RWPE1 (cell line): ENCODE data around the gene CDK19.
A peak's percentile ranks its signal among the peaks of the same experiment; 100 is the strongest.

Experiments used
- CTCF ChIA-PET: fragments of 350-600 bp; sonication (Branson Sonifier 250); formaldehyde crosslinking; extraction: SDS; loops from one replicate; lab custom pipeline; 2021; lab: Yijun Ruan, JAX
- POLR2A ChIA-PET: fragments of 400-600 bp; formaldehyde crosslinking; extraction: SDS; loops from one replicate; lab custom pipeline; 2020; ENCODE audit warnings: antibody characterized with exemption; ENCODE audit not compliant: low non-redundant PET; lab: Yijun Ruan, JAX
- DNase-seq: peaks from one replicate; pipeline ENCODE4 v3.0.0; 2012; ENCODE audit warnings: low spot score
- H3K27ac ChIP-seq: fragments of 450-650 bp; 2 replicates; pipeline ENCODE4 v1.5.1; 2017
- TF ChIP-seq, protein P1 (sequence below): fragments of 450-650 bp; conservative IDR thresholded peaks from 2 replicates; pipeline ENCODE4 v1.5.1; 2017; ENCODE audit warnings: low read depth, mild to moderate bottlenecking

Gene CDK19

DNA sequence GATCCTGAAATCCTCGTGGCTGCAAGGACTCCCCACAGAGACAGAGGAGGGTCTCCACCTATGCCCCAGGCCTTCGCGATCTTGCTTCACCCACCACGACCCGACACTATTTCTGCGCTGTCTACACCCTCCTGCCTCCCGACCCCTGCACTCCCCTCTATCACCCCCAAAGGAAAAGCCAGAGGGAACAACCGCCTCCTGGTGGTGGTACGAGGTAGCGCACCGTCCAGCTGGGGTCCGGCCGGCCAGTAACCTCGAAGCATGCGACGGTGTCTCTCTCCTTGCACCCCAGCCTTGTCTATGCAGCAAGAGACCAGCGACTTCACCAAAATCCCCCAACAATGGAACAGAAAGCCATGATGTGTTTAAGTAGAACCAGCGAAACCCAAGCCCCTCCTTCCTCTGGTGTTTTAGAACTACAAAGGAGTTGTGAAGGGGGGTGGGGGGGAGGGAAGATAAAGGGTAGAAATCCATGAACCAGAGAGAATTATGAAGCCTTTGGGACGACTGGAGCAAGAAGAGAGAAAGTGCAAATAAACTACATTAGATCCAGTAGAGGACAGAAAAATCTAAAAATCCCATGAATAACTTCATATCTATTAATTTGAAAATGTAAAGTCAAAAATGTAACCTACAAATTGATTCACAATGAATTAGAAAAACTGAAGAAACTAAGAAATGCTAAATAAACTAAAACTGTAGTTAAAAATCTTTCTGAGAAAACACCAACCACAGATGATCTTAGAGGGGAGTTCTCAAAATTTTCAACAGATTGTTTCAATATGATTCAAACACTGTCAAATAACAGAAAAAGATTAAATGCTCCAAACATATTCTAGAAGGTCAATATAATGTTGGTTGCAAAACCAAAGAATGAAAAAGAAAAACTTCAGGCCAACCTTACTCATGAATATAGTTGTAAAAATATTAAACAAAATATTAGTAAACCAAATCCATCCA lies 168.0 kb downstream of the CDK19 start:
- no peak for DNase-seq
- ChIA-PET POLR2A (no interaction called here), CTCF (no interaction called here)
- no peak overlapping the region for H3K27ac ChIP-seq
- TF ChIP-seq, protein P1, sequence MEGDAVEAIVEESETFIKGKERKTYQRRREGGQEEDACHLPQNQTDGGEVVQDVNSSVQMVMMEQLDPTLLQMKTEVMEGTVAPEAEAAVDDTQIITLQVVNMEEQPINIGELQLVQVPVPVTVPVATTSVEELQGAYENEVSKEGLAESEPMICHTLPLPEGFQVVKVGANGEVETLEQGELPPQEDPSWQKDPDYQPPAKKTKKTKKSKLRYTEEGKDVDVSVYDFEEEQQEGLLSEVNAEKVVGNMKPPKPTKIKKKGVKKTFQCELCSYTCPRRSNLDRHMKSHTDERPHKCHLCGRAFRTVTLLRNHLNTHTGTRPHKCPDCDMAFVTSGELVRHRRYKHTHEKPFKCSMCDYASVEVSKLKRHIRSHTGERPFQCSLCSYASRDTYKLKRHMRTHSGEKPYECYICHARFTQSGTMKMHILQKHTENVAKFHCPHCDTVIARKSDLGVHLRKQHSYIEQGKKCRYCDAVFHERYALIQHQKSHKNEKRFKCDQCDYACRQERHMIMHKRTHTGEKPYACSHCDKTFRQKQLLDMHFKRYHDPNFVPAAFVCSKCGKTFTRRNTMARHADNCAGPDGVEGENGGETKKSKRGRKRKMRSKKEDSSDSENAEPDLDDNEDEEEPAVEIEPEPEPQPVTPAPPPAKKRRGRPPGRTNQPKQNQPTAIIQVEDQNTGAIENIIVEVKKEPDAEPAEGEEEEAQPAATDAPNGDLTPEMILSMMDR = 0 out of 2 replicates have a peak, but pooled peaks have one; percentile 14

DNA sequence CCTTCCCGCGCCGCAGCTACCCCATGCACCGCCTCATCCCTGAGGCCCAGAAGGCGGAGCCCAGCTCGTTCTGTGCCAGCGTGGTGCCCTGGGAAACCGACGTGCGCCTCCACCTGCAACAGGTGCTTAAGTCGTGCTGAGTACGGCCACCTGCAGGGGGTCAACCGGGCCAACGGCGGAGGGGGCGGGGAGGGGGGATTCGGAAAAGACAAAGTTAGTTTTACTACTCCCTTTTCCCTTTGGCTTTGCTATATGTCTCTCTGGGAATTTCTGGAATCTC lies 168.9 kb downstream of the CDK19 start:
- POLR2A ChIA-PET = no interaction called here
- CTCF ChIA-PET = no interaction called here
- no peak for DNase-seq
- no peak overlapping the region for H3K27ac ChIP-seq
- TF ChIP-seq, protein P1 = no peak

DNA sequence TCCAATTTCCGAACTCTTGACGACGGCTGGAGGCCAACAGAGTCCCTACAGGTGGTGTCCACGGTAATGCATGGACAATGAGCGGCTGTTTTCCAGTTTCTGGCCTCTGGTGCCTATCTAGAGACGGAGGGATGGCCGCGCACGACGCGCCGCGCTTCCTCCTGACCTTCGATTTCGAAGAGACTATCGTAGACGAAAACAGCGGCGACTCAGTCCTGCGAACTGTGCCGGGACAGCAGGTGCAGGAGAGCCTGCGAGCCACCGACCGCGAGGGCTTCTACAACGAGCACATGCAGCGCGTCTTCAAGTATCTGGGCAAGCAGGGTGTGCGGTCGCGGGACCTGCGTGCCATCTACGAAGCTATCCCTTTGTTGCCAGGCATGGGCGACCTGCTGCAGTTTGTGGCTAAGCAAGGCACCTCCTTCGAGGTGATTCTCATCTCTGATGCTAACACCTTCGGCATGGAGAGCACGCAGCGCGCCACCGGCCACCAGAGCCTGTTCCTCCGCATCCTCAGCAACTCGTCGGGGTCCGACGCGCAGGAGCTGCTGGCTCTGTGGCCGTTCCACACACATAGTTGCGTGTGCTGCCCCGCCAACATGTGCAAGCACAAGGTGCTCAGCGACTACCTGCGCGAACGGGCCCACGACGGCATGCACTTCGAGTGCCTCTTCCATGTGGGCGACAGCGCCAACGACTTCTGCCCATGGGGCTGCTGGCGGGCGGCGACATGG lies 169.4 kb downstream of the CDK19 start:
- no peak overlapping the region for H3K27ac ChIP-seq
- TF ChIP-seq, protein P1 = no peak
- DNase-seq = no peak
- ChIA-PET CTCF (no interaction called here), POLR2A (no interaction called here)

DNA sequence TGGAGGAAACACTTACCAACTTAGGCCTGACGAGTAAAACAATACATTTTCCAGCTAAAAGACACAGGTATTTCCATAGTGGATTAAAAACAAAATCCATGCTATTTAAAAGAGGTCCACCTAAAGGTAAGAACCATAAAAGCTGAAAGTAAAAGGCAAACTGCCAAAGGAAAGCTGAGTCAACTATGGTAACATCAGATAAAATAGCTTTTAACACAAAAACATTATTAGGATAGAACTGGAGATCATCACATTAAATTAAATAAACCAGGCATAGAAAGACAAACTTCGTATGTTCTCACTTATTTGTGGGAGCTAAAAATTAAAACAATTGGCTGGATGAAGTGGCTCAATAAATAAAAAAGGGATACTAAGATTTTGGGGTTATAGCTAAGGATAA lies 172.1 kb downstream of the CDK19 start:
- CTCF ChIA-PET = no interaction called here
- DNase-seq = no peak
- H3K27ac ChIP-seq = no peak overlapping the region
- TF ChIP-seq, protein P1 = no peak
- POLR2A ChIA-PET = no interaction called here

DNA sequence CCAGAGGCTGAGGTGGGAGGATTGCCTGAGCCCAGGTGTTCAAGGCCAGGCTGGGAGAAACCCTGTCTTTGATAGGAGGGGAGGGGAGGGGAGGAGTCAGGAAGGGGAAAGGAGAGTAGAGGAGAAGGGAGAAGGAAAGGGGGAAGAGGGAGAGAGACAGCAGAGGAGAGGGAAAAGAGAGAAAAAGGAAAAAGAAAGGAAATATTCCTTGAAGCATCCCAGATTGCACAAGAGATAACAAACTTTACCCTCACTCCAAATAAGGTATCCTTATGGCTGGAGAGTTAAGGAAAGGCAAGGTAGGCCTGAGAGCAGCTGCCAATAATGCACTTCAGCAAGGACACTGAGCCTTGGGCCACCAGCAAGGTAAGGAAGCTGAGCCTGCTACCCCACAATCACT lies 172.6 kb downstream of the CDK19 start:
- ChIA-PET CTCF (interaction anchor here (0.6 kb wide), 1 partner anchor 876 kb away, joined by 4 read pairs; no protein-coding TSS in a partner anchor), POLR2A (no interaction called here)
- TF ChIP-seq, protein P1 = no peak
- no peak overlapping the region for H3K27ac ChIP-seq
- no peak for DNase-seq

DNA sequence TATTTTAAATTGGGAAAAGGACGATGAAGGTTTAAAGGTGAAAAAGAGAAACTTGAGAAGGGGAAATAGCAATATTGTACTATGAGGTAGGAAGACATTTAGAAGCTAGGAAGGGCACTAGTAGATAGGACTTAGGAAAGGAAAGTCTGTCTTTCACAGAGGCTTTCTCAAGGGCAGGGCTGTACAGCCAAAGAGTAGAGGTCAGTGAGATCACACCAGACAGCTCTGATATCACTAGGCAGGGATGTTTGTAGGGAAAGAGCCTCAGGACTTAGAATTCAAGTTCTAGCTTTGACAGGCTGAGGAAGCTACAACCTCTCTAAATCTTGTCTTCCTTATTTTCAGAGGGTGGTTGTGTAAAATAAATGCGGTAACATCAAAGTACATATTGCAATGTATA lies 178.5 kb downstream of the CDK19 start:
- no peak overlapping the region for H3K27ac ChIP-seq
- TF ChIP-seq, protein P1 = no peak
- POLR2A ChIA-PET = no interaction called here
- CTCF ChIA-PET = no interaction called here
- no peak for DNase-seq
